ENCODE data around the gene NDUFB10.

The NDUFB10 gene

GRCh38 chr16:1973461-1974156, 14.3 kb downstream of the NDUFB10 start:
- no peak for DNase-seq

GRCh38 chr16:1974157-1975070, 15.1 kb downstream of the NDUFB10 start:
- no peak for DNase-seq

GRCh38 chr16:1975432-1976215, 16.3 kb downstream of the NDUFB10 start:
- no peak for DNase-seq

GRCh38 chr16:1976216-1976520, 16.8 kb downstream of the NDUFB10 start:
- no peak for DNase-seq

GRCh38 chr16:1976951-1977874, 17.9 kb downstream of the NDUFB10 start:
- no peak for DNase-seq

GRCh38 chr16:1977875-1978268, 18.5 kb downstream of the NDUFB10 start:
- DNase-seq: no peak

GRCh38 chr16:1978476-1979120, 19.3 kb downstream of the NDUFB10 start:
- no peak for DNase-seq

- DNase-seq: peak; percentile 28 to 46
These were observed 20.1 kb downstream of the NDUFB10 start for GRCh38 chr16:1979271-1980029.

GRCh38 chr16:1980030-1980769, 20.9 kb downstream of the NDUFB10 start:
- no peak for DNase-seq

GRCh38 chr16:1980770-1981087, 21.4 kb downstream of the NDUFB10 start:
- no peak for DNase-seq

- no peak for DNase-seq
These were observed 22.1 kb downstream of the NDUFB10 start, which contains the start of gene NOXO1 for GRCh38 chr16:1981398-1981836. Gene NOXO1 (minus strand): TSS chr16:1981469. CDS start chr16:1981179, 290 bp downstream.

GRCh38 chr16:1982013-1982433, 22.7 kb downstream of the NDUFB10 start:
- no peak for DNase-seq

GRCh38 chr16:1982991-1983543, 23.7 kb downstream of the NDUFB10 start:
- DNase-seq: no peak

- peak; percentile 80 to 86 for DNase-seq
These were observed 24.4 kb downstream of the NDUFB10 start, which contains the start of gene GFER for GRCh38 chr16:1983544-1984346. Gene GFER (plus strand): TSS chr16:1984193. CDS start chr16:1984219, 26 bp downstream.

- DNase-seq: no peak
These were observed 25.2 kb downstream of the NDUFB10 start for GRCh38 chr16:1984347-1985225.

GRCh38 chr16:1985466-1986150, 26.3 kb downstream of the NDUFB10 start:
- DNase-seq: no peak

GRCh38 chr16:1987198-1987597, 27.9 kb downstream of the NDUFB10 start:
- no peak for DNase-seq
